MCF 10A (cell line): ENCODE measurements around the gene CCDC28A. TPM values are rescaled to one million over a fixed set of nuclear protein-coding genes. Genes with fewer than 3 reads are reported as not detected.

Source experiments
- BruUV-seq: library from RNA; stranded (reverse); fragments of 400-500 nt; replicated peaks from 2 replicates; lab custom pipeline; 2021; lab: Mats Ljungman, UMichigan
- CTCF ChIA-PET: fragments of 300-600 bp; sonication (Branson Sonifier 250); formaldehyde crosslinking; extraction: SDS; loops from one replicate; lab custom pipeline; 2021; ENCODE audit warnings: antibody characterized with exemption, inconsistent platforms; lab: Yijun Ruan, JAX
- POLR2A ChIA-PET: fragments of 300-600, 350-650 bp; sonication (Branson Sonifier 250); formaldehyde crosslinking; extraction: SDS; loops from one replicate; lab custom pipeline; 2020; ENCODE audit warnings: antibody characterized with exemption, inconsistent platforms; lab: Yijun Ruan, JAX
- DNase-seq: peaks from one replicate; pipeline ENCODE4 v3.0.0-alpha.2; 2018; ENCODE audit not compliant: unreplicated experiment
- H3K27ac Mint-ChIP-seq: one replicate; pipeline ENCODE4 v1.8.0; 2022; ENCODE audit warnings: mild to moderate bottlenecking, low read depth, mixed read lengths; ENCODE audit not compliant: unreplicated experiment
- H3K27me3 Mint-ChIP-seq: one replicate; pipeline ENCODE4 v1.8.0; 2022; ENCODE audit warnings: mixed read lengths; ENCODE audit not compliant: insufficient read depth, unreplicated experiment
- H3K36me3 Mint-ChIP-seq: one replicate; pipeline ENCODE4 v1.8.0; 2022; ENCODE audit warnings: mild to moderate bottlenecking, moderate library complexity, mixed read lengths; ENCODE audit not compliant: insufficient read depth, unreplicated experiment
- H3K4me1 Mint-ChIP-seq: one replicate; pipeline ENCODE4 v1.8.0; 2022; ENCODE audit warnings: mixed read lengths; ENCODE audit not compliant: insufficient read depth, unreplicated experiment
- H3K4me3 Mint-ChIP-seq: one replicate; pipeline ENCODE4 v1.8.0; 2022; ENCODE audit warnings: mild to moderate bottlenecking, moderate library complexity, mixed read lengths; ENCODE audit not compliant: unreplicated experiment
- H3K9me3 Mint-ChIP-seq: one replicate; pipeline ENCODE4 v1.8.0; 2022; ENCODE audit warnings: mixed read lengths; ENCODE audit not compliant: unreplicated experiment
- intact Hi-C: fragments of 100-400 bp; cut with micrococcal nuclease; formaldehyde crosslinking; loops from 2 replicates; pipeline ENCODE4 v1.14.1; 2022
- total RNA-seq: library from RNA; stranded (reverse); gene quantifications from 2 replicates; pipeline ENCODE4 v1.2.3, GENCODE V29; 2022
- TF ChIP-seq, protein P1 (sequence below): fragments of 200-600 bp; IDR thresholded peaks from one replicate; pipeline ENCODE4 v1.8.0; 2022; ENCODE audit warnings: antibody characterized with exemption, mild to moderate bottlenecking; ENCODE audit not compliant: unreplicated experiment

The CCDC28A gene
- total RNA-seq, 1 experiment from 2014 or later = 15.8 TPM

DNA sequence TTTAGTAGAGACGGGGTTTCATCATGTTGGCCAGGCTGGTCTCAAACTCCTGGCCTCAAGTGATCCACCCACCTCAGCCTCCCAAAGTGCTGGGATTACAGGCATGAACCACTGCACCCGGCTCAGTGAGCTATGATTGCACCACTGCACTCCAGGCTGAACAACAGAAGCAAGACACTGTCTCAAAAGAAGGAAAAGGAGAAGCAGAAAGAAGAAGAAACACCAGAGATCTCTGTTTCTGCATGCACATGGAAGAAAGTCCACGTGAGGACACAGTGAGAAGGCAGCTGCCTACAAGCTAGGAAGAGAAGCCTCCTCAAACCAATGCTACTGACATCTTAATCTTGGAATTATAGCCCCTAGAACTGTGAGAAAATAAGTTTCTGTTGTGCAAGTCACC lies 38.3 kb downstream of the CCDC28A start:
- no peak for DNase-seq
- no TSS peak for BruUV-seq
- Mint-ChIP-seq H3K27ac (no peak overlapping the region), H3K9me3 (no peaks in the 10 kb centered on the region), H3K36me3 (no peaks in the 10 kb centered on the region), H3K4me3 (no peak overlapping the region), H3K27me3 (no peaks in the 10 kb centered on the region), H3K4me1 (no peaks in the 10 kb centered on the region)
- TF ChIP-seq, protein P1, sequence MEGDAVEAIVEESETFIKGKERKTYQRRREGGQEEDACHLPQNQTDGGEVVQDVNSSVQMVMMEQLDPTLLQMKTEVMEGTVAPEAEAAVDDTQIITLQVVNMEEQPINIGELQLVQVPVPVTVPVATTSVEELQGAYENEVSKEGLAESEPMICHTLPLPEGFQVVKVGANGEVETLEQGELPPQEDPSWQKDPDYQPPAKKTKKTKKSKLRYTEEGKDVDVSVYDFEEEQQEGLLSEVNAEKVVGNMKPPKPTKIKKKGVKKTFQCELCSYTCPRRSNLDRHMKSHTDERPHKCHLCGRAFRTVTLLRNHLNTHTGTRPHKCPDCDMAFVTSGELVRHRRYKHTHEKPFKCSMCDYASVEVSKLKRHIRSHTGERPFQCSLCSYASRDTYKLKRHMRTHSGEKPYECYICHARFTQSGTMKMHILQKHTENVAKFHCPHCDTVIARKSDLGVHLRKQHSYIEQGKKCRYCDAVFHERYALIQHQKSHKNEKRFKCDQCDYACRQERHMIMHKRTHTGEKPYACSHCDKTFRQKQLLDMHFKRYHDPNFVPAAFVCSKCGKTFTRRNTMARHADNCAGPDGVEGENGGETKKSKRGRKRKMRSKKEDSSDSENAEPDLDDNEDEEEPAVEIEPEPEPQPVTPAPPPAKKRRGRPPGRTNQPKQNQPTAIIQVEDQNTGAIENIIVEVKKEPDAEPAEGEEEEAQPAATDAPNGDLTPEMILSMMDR = no peak
- ChIA-PET CTCF (interaction anchor here (1.7 kb wide), 2 partner anchors 18 to 176 kb away, joined by 3 to 7 read pairs; partner anchors contain the start of gene REPS1), POLR2A (interaction anchor here (1.2 kb wide), 1 partner anchor 553 kb away, joined by 4 read pairs; no protein-coding TSS in a partner anchor)
- intact Hi-C loops = no loop called here

DNA sequence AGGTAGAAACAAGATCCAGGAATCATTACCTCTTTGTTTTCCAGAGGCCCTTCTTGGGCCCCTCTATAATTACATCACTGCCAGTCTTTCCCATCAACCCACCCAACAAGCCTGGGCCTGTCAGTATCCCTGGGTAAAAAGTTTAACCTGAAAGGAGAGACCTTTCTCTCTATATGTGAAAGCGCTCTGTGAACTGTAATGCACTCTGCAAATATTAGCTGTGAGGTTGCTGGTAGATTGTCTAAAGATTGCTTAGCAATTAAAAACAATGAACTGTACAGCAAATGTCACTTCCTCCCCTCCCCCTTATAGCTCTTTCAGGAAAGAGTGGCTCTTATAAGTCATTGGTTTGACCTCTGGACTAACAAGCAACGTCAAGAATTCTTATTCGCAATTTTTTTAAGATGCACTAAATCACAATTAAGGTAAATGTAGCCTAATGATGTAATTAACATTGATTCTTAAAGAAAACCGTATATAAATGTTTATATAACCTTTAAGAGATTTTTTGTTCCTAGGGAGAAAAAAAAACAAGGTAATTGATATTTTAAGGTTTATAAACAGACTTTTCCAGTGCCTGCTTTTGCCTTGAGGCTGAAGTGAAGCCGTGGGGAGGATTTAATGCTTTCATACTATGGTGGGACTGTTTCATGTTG lies 40.7 kb downstream of the CCDC28A start:
- no TSS peak for BruUV-seq
- TF ChIP-seq, protein P1 = no peak
- CTCF ChIA-PET = interaction anchor here (1.2 to 3.9 kb wide), 4 partner anchors 75 to 551 kb away, joined by 4 to 29 read pairs (median 7); no protein-coding TSS in a partner anchor
- Mint-ChIP-seq H3K4me1 (peaks cover 10% of the 10 kb centered on the region), H3K9me3 (no peaks in the 10 kb centered on the region), H3K36me3 (no peaks in the 10 kb centered on the region), H3K27ac (no peak overlapping the region), H3K4me3 (no peak overlapping the region), H3K27me3 (no peaks in the 10 kb centered on the region)
- intact Hi-C loops = no loop called here
- POLR2A ChIA-PET = interaction anchor here (0.9 to 4.1 kb wide), 2 partner anchors 41 to 173 kb away, joined by 3 to 28 read pairs; partner anchors contain the start of genes CCDC28A and REPS1
- no peak for DNase-seq

DNA sequence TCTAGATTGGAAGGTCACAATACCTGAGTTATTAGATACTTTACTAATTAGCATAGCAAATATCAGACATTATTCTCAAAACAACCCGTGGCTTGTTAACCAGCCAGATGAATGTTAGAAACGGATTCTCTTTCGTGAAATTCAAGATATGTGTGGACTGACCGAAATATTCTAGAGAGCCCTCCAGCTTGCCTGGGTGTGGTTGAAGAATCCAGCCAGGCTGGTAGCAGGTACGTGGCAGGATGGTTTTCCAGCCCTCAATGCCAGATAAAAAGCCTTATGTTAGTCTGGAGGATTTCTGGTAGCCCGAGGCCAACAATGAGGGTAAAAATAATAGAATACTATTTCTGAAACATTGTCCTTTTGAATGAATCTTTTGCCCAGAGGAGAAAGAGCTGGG lies 41.7 kb downstream of the CCDC28A start:
- POLR2A ChIA-PET = interaction anchor here (4.1 kb wide), 1 partner anchor 172 kb away, joined by 28 read pairs; the partner anchor contains the start of gene REPS1
- Mint-ChIP-seq H3K9me3 (no peaks in the 10 kb centered on the region), H3K4me3 (no peak overlapping the region), H3K27me3 (no peaks in the 10 kb centered on the region), H3K36me3 (no peaks in the 10 kb centered on the region), H3K4me1 (peaks cover 10% of the 10 kb centered on the region), H3K27ac (no peak overlapping the region)
- TF ChIP-seq, protein P1 = no peak
- no TSS peak for BruUV-seq
- DNase-seq = no peak
- intact Hi-C loops = loop anchor here (5.0 kb wide), 1 partner anchor 322 kb away; the partner anchor contains the start of gene HECA
- CTCF ChIA-PET = interaction anchor here (0.6 to 4.5 kb wide), 13 partner anchors 10 to 550 kb away, joined by 3 to 44 read pairs (median 5); partner anchors contain the start of gene REPS1
